Stimulated activated naive CD8-positive, alpha-beta T cell treated with anti-CD3 and anti-CD28 coated beads, Interleukin-15, Interleukin-2, amounts not matched to agents 100 ng/mL and 50 ng/mL, for 24 hours (primary cell): ENCODE results near the gene CTSF.

Experiments used
- H3K27ac Mint-ChIP-seq: one replicate; pipeline ENCODE4 v1.8.0; 2021; ENCODE audit warnings: mild to moderate bottlenecking, mixed read lengths
- H3K27me3 Mint-ChIP-seq: one replicate; pipeline ENCODE4 v1.8.0; 2021; ENCODE audit warnings: mixed read lengths
- H3K36me3 Mint-ChIP-seq: one replicate; pipeline ENCODE4 v1.8.0; 2021; ENCODE audit warnings: low read depth, mixed read lengths
- H3K4me1 Mint-ChIP-seq: one replicate; pipeline ENCODE4 v1.8.0; 2021; ENCODE audit warnings: low read depth, mixed read lengths
- H3K4me3 Mint-ChIP-seq: one replicate; pipeline ENCODE4 v1.8.0; 2021; ENCODE audit warnings: mild to moderate bottlenecking, mixed read lengths
- H3K9me3 Mint-ChIP-seq: one replicate; pipeline ENCODE4 v1.8.0; 2021; ENCODE audit warnings: mixed read lengths

CTSF gene

DNA sequence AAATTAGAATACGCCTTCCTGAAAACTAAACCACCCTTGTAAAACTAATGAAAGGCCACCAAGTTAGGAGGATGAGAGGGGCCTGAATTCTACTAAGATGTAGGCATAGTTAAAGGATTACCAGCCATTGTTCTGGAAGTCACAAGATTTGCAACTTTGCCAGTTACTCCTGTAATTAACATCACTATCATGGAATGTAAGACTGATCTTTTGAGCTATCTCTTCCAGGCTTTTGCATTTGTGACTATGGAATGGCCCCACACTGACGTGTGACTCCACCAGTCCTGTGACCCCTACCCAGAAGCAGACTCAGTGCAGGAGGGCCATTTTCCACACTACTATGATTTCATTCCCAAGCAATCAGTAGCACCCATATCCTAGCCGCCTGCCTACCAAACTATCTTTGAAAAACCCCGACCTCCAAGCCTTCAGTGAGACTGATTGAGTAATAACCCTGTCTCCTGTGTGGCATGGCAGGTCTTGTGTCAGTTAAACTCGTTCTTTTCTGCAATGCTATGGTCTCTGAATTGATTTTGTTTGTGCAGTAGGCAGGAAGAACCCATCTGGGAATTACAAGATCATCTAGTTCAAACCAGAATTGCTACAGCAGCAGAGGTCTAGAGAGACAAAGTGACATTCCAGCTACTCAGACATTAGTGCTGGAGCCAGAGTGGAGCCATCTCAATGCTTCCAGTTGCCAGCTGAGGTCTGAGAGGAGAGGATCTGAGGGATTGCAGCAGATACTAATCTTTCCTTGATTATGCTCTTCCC, 1.9 kb upstream of the CTSF start:
- H3K27me3 Mint-ChIP-seq: peaks cover 3% of the 10 kb centered on the region
- peaks cover 3% of the 10 kb centered on the region for H3K4me1 Mint-ChIP-seq
- no peaks in the 10 kb centered on the region for H3K36me3 Mint-ChIP-seq
- H3K4me3 Mint-ChIP-seq: no peak overlapping the region
- no peaks in the 10 kb centered on the region for H3K9me3 Mint-ChIP-seq
- no peak overlapping the region for H3K27ac Mint-ChIP-seq

DNA sequence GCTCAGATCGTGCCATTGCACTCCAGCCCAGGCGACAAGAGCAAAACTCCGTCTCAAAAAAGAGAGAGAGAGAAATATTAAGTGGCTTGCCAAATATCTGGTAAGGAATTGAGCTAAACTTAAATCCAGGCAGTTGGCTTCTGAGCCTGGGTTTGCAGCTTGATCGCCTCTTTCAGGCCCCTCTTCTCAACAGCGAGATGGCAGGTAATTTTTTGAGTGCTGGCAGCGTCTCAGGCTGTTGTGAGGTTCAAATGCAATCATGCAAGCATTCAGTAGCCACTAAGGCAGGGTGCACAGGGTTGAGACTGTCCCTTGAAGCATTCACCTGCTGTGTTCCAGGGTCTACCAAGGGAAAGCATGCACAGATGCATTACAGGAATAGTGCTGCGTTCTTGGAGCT, 670 bp upstream of the CTSF start:
- H3K36me3 Mint-ChIP-seq: no peaks in the 10 kb centered on the region
- H3K4me3 Mint-ChIP-seq: no peak overlapping the region
- H3K27me3 Mint-ChIP-seq: peaks cover 3% of the 10 kb centered on the region
- no peak overlapping the region for H3K27ac Mint-ChIP-seq
- no peaks in the 10 kb centered on the region for H3K9me3 Mint-ChIP-seq
- H3K4me1 Mint-ChIP-seq: peaks cover 3% of the 10 kb centered on the region

DNA sequence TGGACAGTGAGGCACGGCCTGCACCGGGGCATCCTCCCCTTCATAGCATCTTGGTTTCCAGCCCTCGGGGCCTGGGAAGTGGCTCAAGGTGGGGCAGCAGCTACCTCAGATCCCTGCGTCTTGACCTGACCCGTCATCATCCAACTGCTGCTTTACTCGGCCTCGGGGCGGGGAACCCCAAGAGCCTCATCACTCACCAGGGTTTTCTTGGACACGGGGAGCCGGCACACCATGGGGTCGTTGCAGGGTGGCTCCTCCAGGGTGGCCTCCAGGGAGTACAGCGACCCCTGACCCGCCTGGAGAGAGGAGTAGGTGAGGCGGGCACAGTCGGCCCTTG, 651 bp downstream of the CTSF start:
- H3K4me1 Mint-ChIP-seq: peaks cover 3% of the 10 kb centered on the region
- no peak overlapping the region for H3K27ac Mint-ChIP-seq
- H3K9me3 Mint-ChIP-seq: no peaks in the 10 kb centered on the region
- H3K27me3 Mint-ChIP-seq: peaks cover 3% of the 10 kb centered on the region
- H3K4me3 Mint-ChIP-seq: peak overlapping the region; percentile 52
- H3K36me3 Mint-ChIP-seq: no peaks in the 10 kb centered on the region

DNA sequence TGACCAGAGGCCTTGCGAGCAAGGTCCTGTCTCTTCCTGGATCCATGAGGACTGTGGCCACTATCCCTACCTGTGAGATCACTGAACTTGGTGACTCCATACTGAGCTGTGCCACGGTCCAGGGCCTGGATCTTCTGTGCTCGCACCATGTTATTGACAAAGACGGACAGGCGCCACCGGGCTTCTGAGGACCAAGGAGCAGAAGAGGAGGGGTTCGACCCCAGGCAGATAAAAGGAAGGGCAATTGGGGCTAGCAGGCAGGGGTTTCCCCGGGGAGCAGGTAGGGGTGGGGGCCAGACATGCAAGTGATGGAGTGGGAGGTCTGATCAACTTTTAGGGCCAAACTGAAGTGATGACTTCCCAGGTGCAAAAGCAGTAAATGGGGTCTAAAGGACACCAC, 2.2 kb downstream of the CTSF start:
- Mint-ChIP-seq H3K4me3 (no peak overlapping the region), H3K9me3 (no peaks in the 10 kb centered on the region), H3K36me3 (no peaks in the 10 kb centered on the region), H3K4me1 (peaks cover 3% of the 10 kb centered on the region), H3K27ac (no peak overlapping the region), H3K27me3 (peaks cover 3% of the 10 kb centered on the region)

DNA sequence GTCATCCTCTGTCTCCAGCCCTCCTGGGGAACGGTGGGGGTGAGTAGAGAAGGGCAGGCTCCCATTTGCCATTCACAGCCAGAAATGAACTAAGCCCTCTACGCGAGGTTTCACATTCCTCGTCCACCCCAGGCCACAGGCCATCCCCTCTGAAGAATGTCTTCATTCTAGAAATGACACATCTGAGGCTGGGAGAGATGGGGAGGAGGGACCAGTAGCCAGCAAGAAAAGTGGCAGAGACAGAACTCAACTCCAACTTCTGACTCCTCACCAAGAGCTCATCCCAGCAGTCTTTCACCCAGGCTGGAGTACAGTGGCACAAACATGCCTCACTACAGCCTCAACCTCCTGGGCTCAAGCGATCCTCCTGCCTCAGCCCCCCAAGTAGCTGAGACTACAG, 3.4 kb downstream of the CTSF start:
- peaks cover 3% of the 10 kb centered on the region for H3K27me3 Mint-ChIP-seq
- peaks cover 3% of the 10 kb centered on the region for H3K4me1 Mint-ChIP-seq
- no peak overlapping the region for H3K4me3 Mint-ChIP-seq
- H3K27ac Mint-ChIP-seq: no peak overlapping the region
- no peaks in the 10 kb centered on the region for H3K36me3 Mint-ChIP-seq
- H3K9me3 Mint-ChIP-seq: no peaks in the 10 kb centered on the region

DNA sequence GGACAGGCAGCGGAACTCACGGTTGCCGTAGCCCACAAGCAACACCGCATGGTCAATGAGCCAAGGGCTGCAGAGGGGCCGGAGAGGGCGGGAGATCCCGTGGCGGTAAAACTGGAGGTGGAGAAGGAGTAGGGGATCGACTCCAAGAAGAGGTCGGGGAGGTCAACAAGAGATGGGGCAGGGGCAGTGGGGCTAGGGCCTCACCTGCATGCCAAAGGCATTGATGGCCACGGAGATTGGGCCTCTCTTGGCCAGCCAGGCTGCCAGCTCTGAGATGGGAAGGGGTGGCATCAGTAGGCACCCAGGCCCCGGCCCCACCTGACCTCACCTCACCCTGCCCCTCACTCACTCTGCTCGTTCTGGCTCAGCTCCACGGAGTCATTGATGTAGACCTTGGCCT, 3.9 kb downstream of the CTSF start:
- peaks cover 3% of the 10 kb centered on the region for H3K27me3 Mint-ChIP-seq

DNA sequence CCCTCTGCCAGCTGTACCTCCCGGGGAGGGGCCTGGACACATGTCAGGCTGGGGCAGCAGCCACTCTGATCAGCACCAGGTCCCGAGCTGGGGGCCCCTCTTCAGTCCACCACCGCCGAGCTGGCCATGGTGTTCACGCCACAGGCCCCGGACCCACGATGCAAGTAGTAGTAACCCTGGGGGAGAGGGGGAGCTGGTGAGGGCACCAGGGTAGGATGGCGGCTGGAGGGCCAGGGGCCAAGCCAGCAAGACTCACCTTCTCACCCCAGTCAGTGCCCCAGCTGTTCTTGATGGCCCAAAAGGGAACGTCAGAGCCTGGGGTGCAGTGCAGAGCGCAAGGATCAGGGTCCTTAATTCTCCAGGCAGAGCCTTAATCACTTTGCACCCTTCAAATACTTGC, 4.6 kb downstream of the CTSF start:
- H3K27me3 Mint-ChIP-seq: peaks cover 6% of the 10 kb centered on the region
- no peak overlapping the region for H3K27ac Mint-ChIP-seq
- no peaks in the 10 kb centered on the region for H3K9me3 Mint-ChIP-seq

More for the DNA sequence above, 3.9 kb downstream of the CTSF start:
- peaks cover 3% of the 10 kb centered on the region for H3K4me1 Mint-ChIP-seq
- H3K36me3 Mint-ChIP-seq: no peaks in the 10 kb centered on the region
- H3K9me3 Mint-ChIP-seq: no peaks in the 10 kb centered on the region
- no peak overlapping the region for H3K27ac Mint-ChIP-seq
- no peak overlapping the region for H3K4me3 Mint-ChIP-seq

DNA sequence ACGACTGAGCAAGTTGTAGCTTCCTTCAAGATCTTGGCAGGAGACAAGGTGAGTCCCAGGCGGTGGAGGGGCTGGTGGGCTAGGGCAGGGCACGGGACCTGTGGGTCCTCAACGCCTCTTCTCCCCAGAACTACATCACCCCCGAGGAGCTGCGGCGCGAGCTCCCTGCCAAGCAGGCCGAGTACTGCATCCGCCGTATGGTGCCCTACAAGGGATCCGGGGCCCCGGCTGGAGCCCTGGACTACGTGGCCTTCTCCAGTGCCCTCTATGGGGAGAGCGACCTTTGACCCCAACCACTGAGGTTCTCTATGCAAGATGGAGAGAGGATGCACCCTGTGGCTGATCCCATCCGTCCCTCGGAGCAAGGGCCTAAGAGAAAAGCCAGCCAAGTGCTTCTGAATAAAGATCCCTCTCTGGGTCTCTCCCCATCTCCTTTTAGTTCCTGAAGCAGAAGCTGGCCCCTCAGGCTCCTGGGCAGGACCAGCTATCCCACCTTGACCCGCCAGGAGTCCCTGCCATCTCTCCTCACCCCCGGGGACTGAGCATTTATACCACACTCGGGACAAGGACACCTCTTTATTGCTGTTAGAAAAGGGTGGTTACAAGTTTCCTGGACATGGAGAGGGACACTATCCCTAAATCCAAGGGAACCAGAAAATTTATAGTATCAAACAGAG, 5.4 kb downstream of the CTSF start:
- Mint-ChIP-seq H3K4me1 (peaks cover 6% of the 10 kb centered on the region), H3K27me3 (peaks cover 13% of the 10 kb centered on the region), H3K4me3 (no peak overlapping the region), H3K9me3 (no peaks in the 10 kb centered on the region), H3K36me3 (no peaks in the 10 kb centered on the region), H3K27ac (no peak overlapping the region)

More for the DNA sequence above, 4.6 kb downstream of the CTSF start:
- no peak overlapping the region for H3K4me3 Mint-ChIP-seq
- no peaks in the 10 kb centered on the region for H3K36me3 Mint-ChIP-seq
- H3K4me1 Mint-ChIP-seq: peaks cover 6% of the 10 kb centered on the region

DNA sequence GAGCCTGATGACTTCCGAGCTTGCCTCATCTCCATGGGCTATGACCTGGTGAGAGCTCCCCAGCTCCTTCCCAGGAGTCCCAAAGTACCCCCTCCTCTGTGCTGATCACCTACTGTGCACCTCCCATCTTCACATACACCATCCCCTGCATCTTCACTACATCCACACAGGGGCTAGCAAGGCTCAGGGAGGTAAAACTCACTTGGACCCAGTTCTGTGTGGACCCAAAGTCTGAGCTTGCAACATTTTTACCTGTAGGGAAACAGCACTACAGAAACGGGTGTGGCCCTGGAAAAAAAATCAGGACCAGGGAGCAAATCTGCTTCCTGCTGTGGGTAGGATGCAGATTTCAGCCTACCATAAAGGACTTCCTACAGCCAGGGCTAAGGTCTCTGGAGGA, 6.1 kb downstream of the CTSF start:
- no peak overlapping the region for H3K27ac Mint-ChIP-seq
- H3K4me1 Mint-ChIP-seq: peaks cover 6% of the 10 kb centered on the region
- no peak overlapping the region for H3K4me3 Mint-ChIP-seq
- H3K27me3 Mint-ChIP-seq: peaks cover 16% of the 10 kb centered on the region
- no peaks in the 10 kb centered on the region for H3K9me3 Mint-ChIP-seq
- no peaks in the 10 kb centered on the region for H3K36me3 Mint-ChIP-seq

DNA sequence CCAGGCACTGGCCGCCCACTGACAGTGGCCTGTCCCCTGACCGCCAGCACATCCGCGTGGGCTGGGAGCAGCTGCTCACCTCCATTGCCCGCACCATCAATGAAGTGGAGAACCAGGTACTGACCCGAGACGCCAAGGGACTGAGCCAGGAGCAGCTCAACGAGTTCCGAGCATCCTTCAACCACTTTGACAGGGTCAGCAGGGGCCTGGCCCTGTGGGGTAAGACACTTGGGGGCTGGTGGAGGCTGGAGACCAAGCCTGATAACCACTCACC, 6.5 kb downstream of the CTSF start:
- no peak overlapping the region for H3K4me3 Mint-ChIP-seq

DNA sequence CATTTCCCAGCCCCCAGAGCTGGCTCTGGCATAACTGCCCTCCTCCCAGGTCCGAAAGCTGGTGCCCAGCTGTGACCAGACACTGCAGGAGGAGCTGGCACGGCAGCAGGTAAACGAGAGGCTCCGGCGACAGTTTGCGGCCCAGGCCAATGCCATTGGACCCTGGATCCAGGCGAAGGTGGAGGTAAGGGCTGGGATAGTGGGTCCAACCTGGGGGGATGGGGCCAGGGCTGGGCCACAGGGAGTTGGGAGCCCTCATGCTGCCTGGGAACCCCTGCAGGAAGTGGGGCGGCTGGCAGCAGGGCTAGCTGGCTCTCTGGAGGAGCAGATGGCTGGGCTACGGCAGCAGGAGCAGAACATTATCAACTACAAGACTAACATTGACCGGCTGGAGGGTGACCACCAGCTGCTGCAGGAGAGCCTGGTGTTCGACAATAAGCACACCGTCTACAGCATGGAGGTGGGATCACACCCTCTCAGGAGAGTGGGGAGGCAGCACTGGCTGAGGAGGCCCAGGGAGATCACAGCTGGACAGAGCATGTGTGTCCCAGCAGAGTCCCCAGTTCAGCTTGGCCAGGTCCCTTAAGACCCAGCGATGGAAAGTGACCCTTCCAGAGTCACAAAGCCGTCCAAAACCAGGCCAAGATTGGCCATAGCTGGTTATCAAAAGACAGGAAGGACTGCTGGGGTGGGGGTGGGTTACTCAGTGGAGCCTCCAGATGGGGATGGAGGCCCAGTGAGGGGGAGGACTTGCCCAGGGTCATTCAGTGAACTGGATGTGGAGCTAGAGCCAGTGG, 7.0 kb downstream of the CTSF start:
- H3K27me3 Mint-ChIP-seq: peaks cover 16% of the 10 kb centered on the region
- H3K27ac Mint-ChIP-seq: no peak overlapping the region
- peaks cover 6% of the 10 kb centered on the region for H3K4me1 Mint-ChIP-seq
- no peak overlapping the region for H3K4me3 Mint-ChIP-seq
- H3K9me3 Mint-ChIP-seq: no peaks in the 10 kb centered on the region
- H3K36me3 Mint-ChIP-seq: no peaks in the 10 kb centered on the region

More for the DNA sequence above, 6.5 kb downstream of the CTSF start:
- H3K27me3 Mint-ChIP-seq: peaks cover 16% of the 10 kb centered on the region
- peaks cover 6% of the 10 kb centered on the region for H3K4me1 Mint-ChIP-seq
- no peaks in the 10 kb centered on the region for H3K9me3 Mint-ChIP-seq
- no peak overlapping the region for H3K27ac Mint-ChIP-seq
- H3K36me3 Mint-ChIP-seq: no peaks in the 10 kb centered on the region

DNA sequence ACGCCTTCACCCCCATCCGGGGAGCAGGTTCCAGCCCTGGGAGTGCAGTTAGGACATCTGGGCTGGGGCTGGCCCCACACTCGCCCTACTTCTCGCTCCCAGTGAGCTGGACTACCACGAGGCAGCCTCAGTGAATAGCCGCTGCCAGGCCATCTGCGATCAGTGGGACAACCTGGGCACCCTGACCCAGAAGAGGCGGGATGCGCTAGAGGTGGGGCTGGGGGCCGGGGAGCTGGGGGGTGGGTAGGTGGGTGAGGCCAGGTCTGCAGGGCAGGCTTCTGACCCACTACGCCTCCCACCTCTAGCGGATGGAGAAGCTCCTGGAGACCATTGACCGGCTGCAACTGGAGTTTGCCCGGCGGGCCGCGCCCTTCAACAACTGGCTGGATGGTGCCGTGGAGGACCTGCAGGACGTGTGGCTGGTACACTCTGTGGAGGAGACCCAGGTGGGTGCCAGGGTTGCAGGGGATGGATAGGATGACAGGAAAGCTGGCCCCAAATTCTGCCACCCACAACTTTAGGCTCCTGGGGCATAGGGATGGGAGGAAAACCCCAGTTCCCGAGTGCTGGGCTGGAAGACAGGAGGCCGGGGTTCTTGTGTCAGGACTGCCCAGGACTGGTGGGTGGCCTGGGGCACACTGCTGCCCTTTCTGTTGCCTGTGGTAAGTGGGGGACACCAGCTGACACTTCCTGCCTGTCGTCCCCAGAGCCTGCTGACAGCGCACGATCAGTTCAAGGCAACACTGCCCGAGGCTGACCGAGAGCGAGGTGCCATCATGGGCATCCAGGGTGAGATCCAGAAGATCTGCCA, 8.3 kb downstream of the CTSF start:
- H3K27me3 Mint-ChIP-seq: peaks cover 16% of the 10 kb centered on the region
- H3K27ac Mint-ChIP-seq: no peak overlapping the region
- H3K4me1 Mint-ChIP-seq: peaks cover 6% of the 10 kb centered on the region
- H3K9me3 Mint-ChIP-seq: no peaks in the 10 kb centered on the region
- H3K4me3 Mint-ChIP-seq: no peak overlapping the region
- H3K36me3 Mint-ChIP-seq: no peaks in the 10 kb centered on the region

DNA sequence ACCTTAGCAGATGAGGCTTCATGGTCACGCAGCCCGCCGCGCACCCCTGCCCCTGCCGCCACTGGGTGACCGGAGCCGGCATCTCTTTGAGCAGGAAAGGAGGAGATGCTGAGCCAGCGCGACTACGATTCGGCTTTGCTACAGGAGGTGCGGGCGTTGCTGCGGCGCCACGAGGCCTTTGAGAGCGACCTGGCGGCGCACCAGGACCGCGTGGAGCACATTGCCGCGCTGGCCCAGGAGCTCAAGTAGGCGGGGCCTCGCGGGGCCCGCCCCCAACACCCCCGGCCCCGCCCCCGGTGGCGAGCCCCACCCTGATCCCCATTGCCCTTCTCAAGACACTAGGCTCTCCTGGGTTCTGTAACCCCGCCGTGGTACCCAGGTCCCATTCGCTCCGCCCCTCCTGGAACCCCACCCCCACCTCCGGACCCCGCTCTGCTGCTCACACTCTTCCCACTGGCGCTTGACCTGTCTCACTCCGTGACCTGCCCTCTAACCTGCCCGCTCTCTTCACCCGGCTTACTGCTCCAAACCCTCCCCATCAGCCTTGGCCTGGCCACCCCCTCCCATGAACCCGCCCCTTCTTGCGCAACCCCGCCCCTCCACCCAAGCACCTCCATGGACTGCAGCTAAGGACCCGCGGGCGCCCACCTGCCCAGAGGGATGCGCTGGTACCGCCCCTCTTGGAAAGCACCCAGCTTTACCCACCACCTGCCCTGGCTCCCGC, 9.1 kb downstream of the CTSF start:
- H3K9me3 Mint-ChIP-seq: no peaks in the 10 kb centered on the region
- peaks cover 6% of the 10 kb centered on the region for H3K4me1 Mint-ChIP-seq
- peaks cover 16% of the 10 kb centered on the region for H3K27me3 Mint-ChIP-seq
- H3K27ac Mint-ChIP-seq: no peak overlapping the region
- no peaks in the 10 kb centered on the region for H3K36me3 Mint-ChIP-seq
- no peak overlapping the region for H3K4me3 Mint-ChIP-seq

DNA sequence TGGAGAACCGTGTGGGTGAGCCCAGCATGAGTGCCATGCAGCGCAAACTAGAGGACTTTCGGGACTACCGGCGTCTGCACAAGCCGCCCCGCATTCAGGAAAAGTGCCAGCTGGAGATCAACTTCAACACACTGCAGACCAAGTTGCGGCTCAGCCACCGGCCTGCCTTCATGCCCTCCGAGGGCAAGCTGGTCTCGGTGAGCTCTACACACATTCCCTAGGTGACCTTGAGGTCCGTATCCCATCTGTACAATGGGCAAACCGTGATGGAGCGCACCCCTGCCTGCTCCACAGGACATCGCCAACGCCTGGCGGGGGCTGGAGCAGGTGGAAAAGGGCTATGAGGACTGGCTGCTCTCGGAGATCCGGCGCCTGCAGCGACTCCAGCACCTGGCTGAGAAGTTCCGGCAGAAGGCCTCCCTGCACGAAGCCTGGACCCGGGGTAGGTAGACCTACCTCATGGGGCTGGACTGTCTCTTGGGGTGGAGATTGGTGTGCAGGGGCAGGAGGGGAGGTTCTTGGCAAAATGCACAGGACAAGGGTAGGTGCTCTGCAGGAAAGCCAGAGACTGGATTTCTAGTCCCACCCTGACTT, 10.6 kb downstream of the CTSF start:
- Mint-ChIP-seq H3K27me3 (peaks cover 16% of the 10 kb centered on the region), H3K36me3 (no peaks in the 10 kb centered on the region), H3K27ac (no peak overlapping the region), H3K4me3 (no peak overlapping the region), H3K9me3 (no peaks in the 10 kb centered on the region), H3K4me1 (peaks cover 6% of the 10 kb centered on the region)
